GM18517 (cell line): ENCODE measurements around the gene DCAF6.

Experiments
- ATAC-seq: cut with Tn5 transposase; IDR thresholded peaks from one replicate; pipeline ENCODE4 v1.9.1; 2021; ENCODE audit warnings: mild to moderate bottlenecking, moderate library complexity; ENCODE audit not compliant: unreplicated experiment

Gene DCAF6

GRCh38 chr1:168082008-168082876, 145.8 kb downstream of the DCAF6 start:
- peak; percentile 80 for ATAC-seq

- no peak for ATAC-seq
Observed at GRCh38 chr1:168083456-168084325, 147.2 kb downstream of the DCAF6 start.

- ATAC-seq, result no peak
Observed at GRCh38 chr1:168084396-168085231, 148.1 kb downstream of the DCAF6 start.

GRCh38 chr1:168085401-168085872, 149.0 kb downstream of the DCAF6 start:
- no peak for ATAC-seq

GRCh38 chr1:168086438-168086837, 150.0 kb downstream of the DCAF6 start:
- ATAC-seq, result no peak

DNA sequence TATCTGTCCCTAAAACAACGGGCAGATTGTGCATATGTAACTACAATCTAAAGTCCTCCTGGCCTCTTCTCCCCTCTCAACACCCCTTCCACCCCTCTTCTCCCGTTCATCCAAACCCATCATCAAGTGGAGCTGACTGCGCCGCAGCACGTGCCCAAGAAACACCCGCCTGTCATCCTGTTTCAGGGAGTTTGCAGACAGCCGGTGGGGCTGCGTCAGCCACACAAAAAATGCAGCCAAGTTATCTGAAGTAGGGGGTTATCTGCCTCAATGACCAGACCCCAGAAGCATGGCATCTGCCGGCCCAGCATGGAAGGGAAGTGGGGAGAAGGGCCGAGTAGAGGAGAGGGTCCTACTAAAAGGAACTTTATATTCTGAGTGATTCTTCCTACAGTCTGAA, 151.2 kb downstream of the DCAF6 start:
- ATAC-seq, result no peak

DNA sequence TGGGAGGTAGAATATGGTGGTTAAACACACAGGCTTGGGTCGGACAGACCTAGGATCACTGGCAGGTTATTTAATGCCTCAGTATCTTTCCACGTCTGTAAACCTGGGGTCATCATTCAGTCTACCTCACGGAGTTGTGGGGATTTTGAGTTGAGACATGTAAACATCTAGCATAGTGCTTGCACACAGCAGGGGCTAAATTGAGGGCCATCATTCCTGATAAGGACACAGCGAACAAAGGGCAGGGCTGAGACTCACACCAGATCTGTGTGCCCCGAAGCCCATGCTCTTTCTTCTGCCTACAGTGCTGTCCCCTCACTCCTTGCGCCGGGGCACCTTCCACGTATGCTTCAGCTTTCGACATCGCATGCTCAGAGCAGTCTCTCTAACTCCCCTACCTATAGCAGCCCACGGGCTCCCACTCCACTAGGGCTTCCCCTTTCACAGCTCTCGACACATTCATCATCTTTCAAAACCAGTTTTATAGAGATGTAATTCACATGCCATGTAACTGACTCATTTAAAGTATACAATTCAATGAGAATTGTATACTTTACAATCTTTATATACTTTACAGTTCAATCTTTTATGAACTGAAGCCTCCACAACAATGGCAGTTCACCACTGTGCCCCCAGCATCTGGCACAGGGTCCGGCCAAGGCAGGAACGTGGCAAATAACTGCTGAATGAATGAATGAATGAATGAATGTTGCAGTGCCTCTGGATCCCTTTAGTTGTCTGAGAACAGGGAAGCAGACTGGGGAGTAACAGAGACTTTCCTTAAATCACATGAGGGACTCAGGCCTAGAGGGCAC, 152.2 kb downstream of the DCAF6 start:
- no peak for ATAC-seq

- ATAC-seq, result no peak
Observed at GRCh38 chr1:168089326-168089978, 153.0 kb downstream of the DCAF6 start.

DNA sequence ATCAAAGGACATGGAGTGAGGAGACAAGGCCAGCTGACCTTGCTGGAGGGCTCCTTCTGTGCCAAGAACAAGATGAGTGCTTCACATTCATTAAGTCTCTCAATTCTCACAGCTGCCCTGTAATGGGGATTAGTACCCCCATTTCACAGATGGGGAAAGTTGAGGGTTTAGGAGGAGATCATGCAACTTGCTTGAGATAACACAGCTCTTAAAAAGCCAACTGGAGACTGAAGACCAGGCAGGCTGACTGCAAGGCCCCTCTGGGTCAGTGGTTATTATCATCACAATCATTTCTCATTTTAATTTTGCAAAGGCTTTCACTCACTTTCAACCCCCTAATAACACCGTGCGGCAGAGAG, 153.5 kb downstream of the DCAF6 start:
- no peak for ATAC-seq

DNA sequence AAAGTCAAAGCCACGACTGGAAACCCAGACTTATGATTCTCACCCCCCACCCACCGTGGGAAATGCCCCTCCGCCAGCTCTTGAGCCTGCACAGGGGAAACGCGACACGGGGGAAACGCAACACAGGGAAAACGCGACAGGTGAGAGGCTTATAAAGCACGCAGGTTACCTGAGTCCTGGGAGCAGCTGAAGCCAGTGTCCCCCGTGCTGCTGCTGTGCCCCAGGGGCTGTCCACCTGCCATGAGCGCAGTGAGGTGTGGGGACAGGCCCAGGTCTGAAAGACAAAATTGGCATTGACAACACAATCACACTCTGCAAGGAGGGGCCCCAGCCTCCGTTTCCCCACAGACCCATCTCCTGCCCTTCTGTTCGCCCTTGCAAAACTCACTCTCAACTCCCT, 153.9 kb downstream of the DCAF6 start:
- no peak for ATAC-seq

DNA sequence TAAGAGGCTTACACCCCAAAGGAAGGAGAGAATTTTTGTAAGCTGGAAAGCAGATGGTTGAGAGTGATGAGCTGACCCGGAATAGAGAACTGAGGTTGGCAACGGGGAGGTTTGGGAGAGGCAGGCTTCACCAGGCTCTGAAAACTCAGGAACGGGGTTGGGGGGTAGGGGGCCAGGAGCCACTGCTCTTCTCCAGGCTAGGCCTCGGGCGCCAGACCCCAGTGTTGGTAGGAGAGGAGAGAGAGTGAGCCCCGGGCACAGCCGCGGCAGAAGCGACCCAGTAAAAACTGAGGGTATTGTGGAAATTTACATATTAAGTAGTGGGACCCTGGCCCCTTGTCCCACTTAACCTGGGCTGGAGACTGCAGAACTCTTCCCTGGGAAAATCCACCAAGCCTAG, 154.6 kb downstream of the DCAF6 start:
- ATAC-seq, result no peak

GRCh38 chr1:168091720-168092550, 155.5 kb downstream of the DCAF6 start:
- ATAC-seq, result no peak

DNA sequence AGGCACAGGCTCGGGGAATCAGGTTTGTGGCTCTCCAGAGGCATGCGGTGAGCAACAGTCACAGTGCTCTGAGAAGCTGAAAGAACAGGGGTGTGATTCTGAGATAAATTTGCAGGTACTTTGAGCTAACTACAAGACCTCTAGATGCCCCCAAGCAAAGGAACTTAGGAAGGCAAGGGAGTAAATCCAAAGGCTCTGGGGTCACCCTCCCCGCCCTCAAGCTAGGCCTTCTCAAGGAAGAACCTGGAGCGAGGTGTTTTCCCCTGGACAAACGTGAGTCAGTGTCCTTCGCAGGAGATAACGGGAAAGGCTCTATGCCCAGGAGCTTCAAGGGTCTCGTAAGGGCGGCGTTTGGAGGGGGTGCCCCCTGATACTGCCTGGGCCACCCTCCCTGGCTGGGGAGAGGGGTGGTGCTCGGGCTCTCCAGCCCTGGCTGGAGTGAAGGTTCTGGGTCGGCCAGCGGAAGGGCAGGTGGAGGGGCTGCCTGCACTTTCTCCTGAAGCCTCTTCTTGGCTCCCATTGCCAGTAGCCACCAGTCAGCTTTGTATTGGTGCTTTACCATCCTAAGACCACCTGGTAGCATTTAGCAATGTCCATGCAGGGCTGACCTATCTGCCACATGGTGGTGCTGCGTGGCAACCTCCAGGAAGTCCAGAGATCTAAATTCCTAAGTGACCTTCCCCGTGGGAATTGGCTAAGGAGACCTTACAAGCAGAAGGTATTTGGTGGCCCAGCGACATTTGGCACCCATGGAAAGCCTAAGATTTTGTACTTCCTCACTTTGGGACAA, 156.3 kb downstream of the DCAF6 start:
- ATAC-seq, result no peak

- no peak for ATAC-seq
Observed at GRCh38 chr1:168093616-168094015, 157.1 kb downstream of the DCAF6 start.

GRCh38 chr1:168095476-168095875, 159.0 kb downstream of the DCAF6 start:
- ATAC-seq, result no peak

GRCh38 chr1:168096296-168097165, 160.0 kb downstream of the DCAF6 start:
- no peak for ATAC-seq

DNA sequence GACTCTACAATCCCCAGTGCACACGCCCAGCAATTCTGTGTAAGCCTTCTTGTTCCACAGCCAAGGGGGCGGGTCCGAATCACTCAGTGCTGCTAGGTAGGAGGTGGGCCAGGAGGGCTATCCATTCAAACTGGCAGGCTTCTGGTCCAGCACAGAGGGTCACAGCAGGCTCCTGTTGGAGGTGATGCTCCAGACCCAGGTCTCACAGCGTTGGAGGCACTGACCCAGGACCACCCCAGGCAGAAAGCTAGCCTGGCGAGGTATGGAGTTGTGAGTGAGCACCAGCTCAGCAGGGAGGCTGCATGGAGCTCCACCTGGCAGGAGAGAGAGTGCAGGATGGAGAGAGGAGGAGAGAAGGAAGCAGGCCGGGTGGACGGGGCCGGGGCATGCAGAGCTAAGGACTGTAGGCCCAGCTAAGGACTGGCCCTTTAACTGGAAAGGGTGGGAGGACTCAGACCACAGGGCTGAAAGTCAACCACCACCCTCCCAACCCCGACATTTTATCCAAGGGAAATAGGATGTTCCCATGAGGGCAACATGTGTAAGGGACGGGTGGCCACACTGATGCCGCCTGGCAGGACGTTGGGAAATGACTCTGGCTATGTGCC, 161.5 kb downstream of the DCAF6 start:
- no peak for ATAC-seq
